AG04449 (cell line): ENCODE results near the gene GSDMA.
"Not testable (repeated sequence)": the region's sequence is repeated elsewhere in the genome, so short reads cannot be mapped to it uniquely, and the experiment has no call there.

Source experiments
- CTCF ChIA-PET: fragments of 350-600 bp; formaldehyde crosslinking; extraction: SDS; loops from one replicate; lab custom pipeline; 2021; ENCODE audit warnings: antibody characterized with exemption; lab: Yijun Ruan, JAX
- POLR2A ChIA-PET: fragments of 400-600, 350-600 bp; formaldehyde crosslinking; extraction: SDS; loops from one replicate; lab custom pipeline; 2020; ENCODE audit warnings: antibody characterized with exemption, inconsistent platforms; lab: Yijun Ruan, JAX
- DNase-seq: peaks from one replicate; pipeline ENCODE4 v3.0.0-alpha.2; 2010; ENCODE audit warnings: low read depth, low spot score
- H3K4me3 ChIP-seq: 2 replicates; pipeline ENCODE4 v1.5.1; 2011; ENCODE audit warnings: low read depth, mild to moderate bottlenecking, control low read depth, low read length
- TF ChIP-seq, protein P1 (sequence below): IDR thresholded peaks from one replicate; pipeline ENCODE4 v1.5.1; 2011; ENCODE audit warnings: mild to moderate bottlenecking, moderate library complexity, low read length, control low read depth, inconsistent platforms; ENCODE audit not compliant: insufficient read depth; ENCODE audit errors: missing control alignments

The GSDMA gene

DNA sequence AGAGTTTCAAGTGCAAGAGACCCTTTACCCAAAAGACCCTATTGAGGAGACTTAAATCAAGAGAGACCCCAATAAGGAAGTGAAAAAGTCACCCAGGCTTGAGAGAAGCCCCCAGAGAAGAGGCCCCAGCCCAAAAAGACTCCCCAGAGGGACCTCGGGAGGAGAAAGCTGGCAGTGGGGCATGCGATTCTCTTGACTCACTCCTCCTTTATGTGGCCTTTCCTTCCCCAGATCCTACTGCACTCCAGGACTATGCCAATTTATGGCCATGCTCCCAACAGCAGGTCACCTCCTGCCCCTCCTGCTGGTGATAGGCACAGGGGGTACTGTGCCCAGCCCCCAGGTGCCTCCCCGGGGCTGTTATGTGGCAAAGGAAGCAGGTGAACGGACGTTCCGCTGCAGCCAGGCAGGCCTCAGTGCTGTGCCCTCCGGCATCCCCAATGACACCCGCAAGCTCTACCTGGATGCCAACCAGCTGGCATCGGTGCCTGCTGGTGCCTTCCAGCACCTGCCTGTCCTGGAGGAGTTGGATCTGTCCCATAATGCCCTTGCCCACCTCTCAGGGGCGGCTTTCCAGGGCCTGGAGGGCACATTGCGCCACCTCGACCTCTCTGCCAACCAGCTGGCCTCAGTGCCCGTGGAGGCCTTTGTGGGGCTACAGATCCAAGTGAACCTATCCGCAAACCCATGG lies 19.0 kb upstream of the GSDMA start:
- POLR2A ChIA-PET = no interaction called here
- CTCF ChIA-PET = interaction anchor here (1.1 kb wide), 1 partner anchor 14 kb away, joined by 3 read pairs; no protein-coding TSS in a partner anchor
- DNase-seq = no peak
- H3K4me3 ChIP-seq = no peak overlapping the region
- TF ChIP-seq, protein P1, sequence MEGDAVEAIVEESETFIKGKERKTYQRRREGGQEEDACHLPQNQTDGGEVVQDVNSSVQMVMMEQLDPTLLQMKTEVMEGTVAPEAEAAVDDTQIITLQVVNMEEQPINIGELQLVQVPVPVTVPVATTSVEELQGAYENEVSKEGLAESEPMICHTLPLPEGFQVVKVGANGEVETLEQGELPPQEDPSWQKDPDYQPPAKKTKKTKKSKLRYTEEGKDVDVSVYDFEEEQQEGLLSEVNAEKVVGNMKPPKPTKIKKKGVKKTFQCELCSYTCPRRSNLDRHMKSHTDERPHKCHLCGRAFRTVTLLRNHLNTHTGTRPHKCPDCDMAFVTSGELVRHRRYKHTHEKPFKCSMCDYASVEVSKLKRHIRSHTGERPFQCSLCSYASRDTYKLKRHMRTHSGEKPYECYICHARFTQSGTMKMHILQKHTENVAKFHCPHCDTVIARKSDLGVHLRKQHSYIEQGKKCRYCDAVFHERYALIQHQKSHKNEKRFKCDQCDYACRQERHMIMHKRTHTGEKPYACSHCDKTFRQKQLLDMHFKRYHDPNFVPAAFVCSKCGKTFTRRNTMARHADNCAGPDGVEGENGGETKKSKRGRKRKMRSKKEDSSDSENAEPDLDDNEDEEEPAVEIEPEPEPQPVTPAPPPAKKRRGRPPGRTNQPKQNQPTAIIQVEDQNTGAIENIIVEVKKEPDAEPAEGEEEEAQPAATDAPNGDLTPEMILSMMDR = no peak

DNA sequence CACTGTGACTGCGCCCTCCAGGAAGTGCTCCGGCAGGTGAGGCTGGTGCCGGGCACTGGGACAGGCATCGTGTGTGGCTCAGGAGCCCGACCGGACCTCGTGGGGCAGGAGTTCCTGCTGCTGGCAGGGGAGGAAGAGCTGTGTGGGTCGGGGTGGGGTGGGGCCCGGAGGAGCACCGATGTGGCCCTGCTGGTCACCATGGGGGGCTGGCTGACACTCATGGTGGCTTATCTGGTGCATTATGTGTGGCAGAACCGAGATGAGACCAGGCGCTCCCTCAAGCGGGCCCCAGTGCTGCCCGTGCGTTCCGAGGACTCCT lies 18.5 kb upstream of the GSDMA start:
- CTCF ChIA-PET = interaction anchor here (1.1 kb wide), 1 partner anchor 13 kb away, joined by 3 read pairs; no protein-coding TSS in a partner anchor
- no peak overlapping the region for H3K4me3 ChIP-seq
- TF ChIP-seq, protein P1 = no peak
- POLR2A ChIA-PET = no interaction called here
- no peak for DNase-seq

DNA sequence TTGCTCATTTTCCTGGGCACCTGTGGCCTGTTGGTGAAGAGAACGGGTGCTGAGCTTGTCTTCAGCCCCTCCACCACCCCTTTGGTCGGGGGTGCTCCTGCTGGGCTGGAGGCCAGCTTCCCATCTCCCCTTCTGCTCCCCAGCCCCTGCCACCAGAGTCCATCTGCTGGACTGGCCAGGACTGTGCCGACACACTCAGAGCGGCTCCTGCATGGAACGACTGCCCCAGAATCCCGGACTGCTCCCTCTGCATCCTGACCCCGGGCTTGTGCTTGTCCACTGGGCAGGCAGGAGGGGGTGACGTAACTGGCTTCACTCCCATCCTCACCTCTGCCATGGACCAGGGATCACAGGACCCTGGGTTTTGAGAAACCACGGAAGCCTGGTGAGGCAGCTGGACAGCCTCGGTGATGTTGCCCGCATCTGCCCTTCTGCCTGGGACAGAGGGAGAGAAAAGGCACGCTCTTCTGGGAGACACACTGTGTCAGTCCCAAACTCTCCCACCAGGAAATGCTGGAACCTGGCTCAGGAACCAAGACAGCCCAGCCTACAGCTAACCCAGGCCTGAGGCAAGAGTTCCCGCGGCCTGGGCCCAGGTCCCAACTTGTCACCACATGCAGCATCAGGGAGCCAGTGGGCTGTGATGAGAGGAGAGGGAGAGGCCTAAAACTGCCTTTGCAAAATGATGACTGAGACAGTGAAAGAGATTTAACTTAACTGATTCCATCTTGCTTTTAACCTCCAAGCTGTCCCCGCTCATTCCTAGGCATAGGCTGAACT lies 16.1 kb upstream of the GSDMA start:
- TF ChIP-seq, protein P1 = no peak
- CTCF ChIA-PET = interaction anchor here (1.8 to 3.2 kb wide), 2 partner anchors 9 to 11 kb away, joined by 6 to 20 read pairs; no protein-coding TSS in a partner anchor
- DNase-seq = no peak
- no peak overlapping the region for H3K4me3 ChIP-seq
- POLR2A ChIA-PET = interaction anchor here (0.6 kb wide), 1 partner anchor 17 kb away, joined by 4 read pairs; no protein-coding TSS in a partner anchor

DNA sequence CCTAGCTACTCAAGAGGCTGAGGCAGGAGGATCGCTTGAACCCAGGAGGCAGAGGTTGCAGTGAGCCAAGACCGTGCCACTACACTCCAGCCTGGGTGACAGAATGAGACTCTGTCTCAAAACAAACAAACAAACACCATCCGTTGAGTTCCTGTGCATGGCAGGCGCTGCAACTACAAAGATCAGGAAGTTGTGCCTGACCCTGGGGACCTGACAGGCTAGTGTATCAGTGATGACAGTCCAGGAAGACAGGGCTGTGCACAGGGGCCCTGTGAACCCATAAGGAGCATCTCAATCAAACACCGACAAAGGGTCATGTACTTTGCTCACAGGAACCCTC lies 14.3 kb upstream of the GSDMA start:
- POLR2A ChIA-PET, H3K4me3 ChIP-seq, DNase-seq: not testable (repeated sequence)
- CTCF ChIA-PET = interaction anchor here (1.0 to 3.2 kb wide), 3 partner anchors 9 to 11 kb away, joined by 3 to 20 read pairs (median 6); no protein-coding TSS in a partner anchor

DNA sequence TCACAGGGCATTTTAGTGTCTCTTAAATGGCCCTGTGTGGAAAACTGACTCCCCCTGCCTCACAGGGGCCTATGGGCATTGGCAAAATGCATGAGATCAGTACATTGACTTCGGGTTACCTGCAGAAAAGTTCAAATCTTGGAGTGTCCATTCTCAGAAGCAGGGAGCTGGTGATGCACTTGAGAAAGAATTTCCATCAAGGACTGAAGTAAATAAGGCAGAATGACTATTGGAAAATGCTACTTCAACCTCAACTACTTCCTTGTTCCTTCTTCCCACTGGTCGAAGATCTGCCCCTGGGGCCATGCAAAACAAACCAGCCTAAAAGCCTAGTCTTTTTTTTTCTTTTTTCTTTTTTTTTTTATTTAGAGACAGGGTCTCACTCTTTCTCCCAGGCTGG lies 13.8 kb upstream of the GSDMA start:
- H3K4me3 ChIP-seq = no peak overlapping the region
- ChIA-PET CTCF (interaction anchor here (1.2 to 1.4 kb wide), 2 partner anchors 10 to 11 kb away, joined by 4 to 6 read pairs; no protein-coding TSS in a partner anchor), POLR2A (no interaction called here)
- DNase-seq = no peak
- TF ChIP-seq, protein P1 = no peak

DNA sequence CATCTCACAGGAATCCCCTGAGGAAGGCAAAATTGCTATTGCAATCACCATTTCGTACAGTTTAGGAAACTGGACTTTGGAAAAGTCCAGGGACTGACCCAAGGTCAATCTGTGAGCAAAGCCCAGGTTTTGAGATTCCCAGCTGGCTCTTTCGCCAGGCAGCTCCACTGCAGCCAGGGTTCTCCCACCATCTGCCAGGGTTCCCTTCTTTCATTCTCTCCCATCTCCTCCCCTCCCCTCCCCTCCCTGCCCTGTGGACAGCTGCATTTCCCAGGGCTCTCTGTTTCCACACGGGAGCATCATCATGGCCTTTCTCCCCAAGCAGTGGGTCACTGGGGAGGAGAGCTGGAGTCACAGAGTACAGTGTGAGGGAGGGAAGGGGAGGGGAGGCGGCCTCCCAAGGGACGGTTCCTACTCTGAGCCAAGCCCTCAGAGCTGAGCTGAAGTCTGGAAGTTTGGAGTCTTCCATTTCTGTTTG lies 11.9 kb upstream of the GSDMA start:
- no peak overlapping the region for H3K4me3 ChIP-seq
- POLR2A ChIA-PET = interaction anchor here (1.1 kb wide), 1 partner anchor 329 kb away, joined by 3 read pairs; no protein-coding TSS in a partner anchor
- CTCF ChIA-PET = interaction anchor here (18.6 kb wide), 1 partner anchor 25 kb away, joined by 450 read pairs; the partner anchor contains the start of gene PSMD3
- TF ChIP-seq, protein P1 = no peak
- no peak for DNase-seq
